ENCODE data around the gene OXT. TPM values are rescaled to one million over a fixed set of nuclear protein-coding genes. Genes with fewer than 3 reads are reported as not detected.

Gene OXT
- total and polyA plus RNA-seq, 2 donors (not counting 3 experiments of a cell fraction or from before 2014, with no cell fraction given), result not detected

DNA sequence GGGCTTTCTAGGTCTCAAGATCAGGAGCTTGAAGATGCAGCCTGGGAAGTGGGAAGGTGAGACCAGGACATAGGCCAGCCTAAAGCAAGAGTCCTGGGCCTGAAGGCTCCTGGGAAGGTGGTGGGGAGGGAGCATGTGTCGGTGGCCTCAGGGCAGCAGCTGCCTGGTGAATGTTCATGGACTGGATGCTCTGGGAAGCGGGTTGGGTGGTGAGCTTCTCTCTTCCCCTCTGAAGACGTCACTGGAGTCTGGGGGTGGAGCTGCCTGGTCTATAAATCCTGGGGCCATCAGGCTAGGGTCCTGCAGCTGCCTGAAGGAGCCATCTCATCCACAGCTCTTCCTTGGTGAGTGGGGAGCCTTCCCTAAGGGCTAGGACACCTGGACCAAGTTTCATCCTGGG, 28.1 kb upstream of the OXT start, which contains the start of gene GNRH2:
Gene GNRH2 (plus strand): TSS at position 301 of the 400 bp plus-strand sequence. CDS start 793 bp downstream, outside the sequence.
- dilution Hi-C loops (cut with MboI; ENCODE audit: extremely low pct_ligation_motif_present, low sequenced_read_pairs) (no loop called here), intact Hi-C loops (cut with micrococcal nuclease) (no loop called here)
- no peak within 1 kb of the TSS for H3K4me3 ChIP-seq (replicated peaks in 1 of 3; ENCODE audit: insufficient read depth in 1 of 3, low read depth in 1 of 3, low read length in 3 of 3)
- CTCF ChIA-PET, result interaction anchor here (1.8 kb wide), 1 partner anchor 10 kb away, joined by 8 read pairs; no protein-coding TSS in a partner anchor
- no peak within 1 kb of the TSS for H3K4me2 ChIP-seq (ENCODE audit: insufficient read depth, low read length)
- TF ChIP-seq JUN (IDR thresholded peaks at IDR 0.05; ENCODE audit: borderline replicate concordance, insufficient read depth, insufficient read length, low read depth), result no peak
- H3K9me1 ChIP-seq (replicated peaks; ENCODE audit: control insufficient read depth, extremely low read depth, insufficient read depth, low read length), result no peaks in the 10 kb centered on the region
- peaks cover 2 to 16% of the 10 kb centered on the region in 2 experiments for H3K36me3 ChIP-seq (ENCODE audit: control insufficient read depth in 2 of 2, extremely low read depth in 1 of 2, insufficient read depth in 2 of 2, low read length in 2 of 2)
- DNase-seq (ENCODE audit: low read depth, low spot score) (no peak), FAIRE-seq (no peak)
- no peak within 1 kb of the TSS for H3K9ac ChIP-seq (replicated peaks; ENCODE audit: extremely low read depth, insufficient read depth, low read length)
- no peak within 1 kb of the TSS for H3K27ac ChIP-seq (ENCODE audit: insufficient read depth, low read depth, low read length)
- no peaks in the 10 kb centered on the region for H3K9me3 ChIP-seq (replicated peaks; ENCODE audit: control insufficient read depth, insufficient read depth, low read length)
- H2AFZ ChIP-seq (ENCODE audit: low read depth, low read length), result no peak within 1 kb of the TSS
- no peaks in the 10 kb centered on the region for H4K20me1 ChIP-seq (replicated peaks; ENCODE audit: control insufficient read depth, extremely low read depth, insufficient read depth, low read length)
- no peaks in the 10 kb centered on the region for H3K27me3 ChIP-seq (ENCODE audit: control insufficient read depth in 2 of 2, insufficient read depth in 2 of 2, low read length in 2 of 2)
- POLR2A ChIA-PET, result no interaction called here
- peaks cover 9% of the 10 kb centered on the region for H3K79me2 ChIP-seq (ENCODE audit: control insufficient read depth, insufficient read depth, low read length)
- peaks cover 13% of the 10 kb centered on the region for H3K4me1 ChIP-seq (ENCODE audit: control insufficient read depth, extremely low read depth, insufficient read depth, low read length)
- no TSS peak for BruUV-seq (replicated peaks)

DNA sequence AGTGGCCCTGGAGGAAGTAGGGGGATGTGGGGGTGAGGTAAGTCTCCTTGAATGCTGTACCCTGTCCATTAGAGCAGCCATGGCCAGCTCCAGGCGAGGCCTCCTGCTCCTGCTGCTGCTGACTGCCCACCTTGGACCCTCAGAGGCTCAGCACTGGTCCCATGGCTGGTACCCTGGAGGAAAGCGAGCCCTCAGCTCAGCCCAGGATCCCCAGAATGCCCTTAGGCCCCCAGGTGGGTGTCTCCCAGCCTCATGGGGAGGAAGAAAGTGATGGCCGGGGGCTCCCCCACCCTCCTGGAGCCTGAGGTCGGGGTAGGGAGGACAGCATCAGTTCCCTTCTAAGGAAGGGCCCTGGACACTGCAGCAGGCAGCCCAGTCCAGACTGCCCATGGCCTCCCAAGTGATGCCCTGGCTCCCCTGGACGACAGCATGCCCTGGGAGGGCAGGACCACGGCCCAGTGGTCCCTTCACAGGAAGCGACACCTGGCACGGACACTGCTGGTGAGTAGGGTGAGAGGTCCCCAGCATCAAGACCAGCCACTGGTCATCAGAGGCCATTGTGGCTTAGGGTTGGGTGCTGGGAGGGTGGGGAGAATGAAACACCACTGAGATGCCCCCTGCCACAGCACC, 27.0 kb upstream of the OXT start:
- Histone ChIP-seq H3K79me2 (ENCODE audit: control insufficient read depth, insufficient read depth, low read length) (peaks cover 9% of the 10 kb centered on the region), H3K9ac (replicated peaks; ENCODE audit: extremely low read depth, insufficient read depth, low read length) (no peak overlapping the region), H3K4me3 (replicated peaks in 1 of 3; ENCODE audit: insufficient read depth in 1 of 3, low read depth in 1 of 3, low read length in 3 of 3) (no peak overlapping the region), H3K27ac (ENCODE audit: insufficient read depth, low read depth, low read length) (no peak overlapping the region), H2AFZ (ENCODE audit: low read depth, low read length) (no peak overlapping the region), H3K4me1 (ENCODE audit: control insufficient read depth, extremely low read depth, insufficient read depth, low read length) (peaks cover 13% of the 10 kb centered on the region), H3K9me3 (replicated peaks; ENCODE audit: control insufficient read depth, insufficient read depth, low read length) (no peaks in the 10 kb centered on the region), H4K20me1 (replicated peaks; ENCODE audit: control insufficient read depth, extremely low read depth, insufficient read depth, low read length) (no peaks in the 10 kb centered on the region), H3K36me3 (ENCODE audit: control insufficient read depth in 2 of 2, extremely low read depth in 1 of 2, insufficient read depth in 2 of 2, low read length in 2 of 2) (peaks cover 3 to 20% of the 10 kb centered on the region in 2 experiments), H3K27me3 (ENCODE audit: control insufficient read depth in 2 of 2, insufficient read depth in 2 of 2, low read length in 2 of 2) (no peaks in the 10 kb centered on the region), H3K9me1 (replicated peaks; ENCODE audit: control insufficient read depth, extremely low read depth, insufficient read depth, low read length) (no peaks in the 10 kb centered on the region), H3K4me2 (ENCODE audit: insufficient read depth, low read length) (no peak overlapping the region)
- no TSS peak for BruUV-seq (replicated peaks)
- intact Hi-C loops (cut with micrococcal nuclease), result no loop called here
- ChIA-PET POLR2A (no interaction called here), CTCF (interaction anchor here (1.1 to 1.8 kb wide), 2 partner anchors 9 to 192 kb away, joined by 4 to 8 read pairs; no protein-coding TSS in a partner anchor)
- TF ChIP-seq EZH2 (IDR thresholded peaks at IDR 0.05; ENCODE audit: borderline replicate concordance, low read depth, low read length, severe bottlenecking) (no peak), FOS (IDR thresholded peaks at IDR 0.05; ENCODE audit: borderline replicate concordance, insufficient read depth, low read length) (no peak), POLR2A (IDR thresholded peaks at IDR 0.05; ENCODE audit: low read depth, low read length) (no peak), JUN (IDR thresholded peaks at IDR 0.05; ENCODE audit: borderline replicate concordance, insufficient read depth, insufficient read length, low read depth) (no peak), POLR2AphosphoS5 (IDR thresholded peaks at IDR 0.05; ENCODE audit: insufficient read depth, low read depth, low read length) (no peak), GATA2 (IDR thresholded peaks at IDR 0.05; ENCODE audit: insufficient read depth, insufficient read length, low read depth, low read length) (no peak), MYC (IDR thresholded peaks at IDR 0.05; ENCODE audit: low read depth, low read length) (no peak)
- TF ChIP-seq, protein P1, sequence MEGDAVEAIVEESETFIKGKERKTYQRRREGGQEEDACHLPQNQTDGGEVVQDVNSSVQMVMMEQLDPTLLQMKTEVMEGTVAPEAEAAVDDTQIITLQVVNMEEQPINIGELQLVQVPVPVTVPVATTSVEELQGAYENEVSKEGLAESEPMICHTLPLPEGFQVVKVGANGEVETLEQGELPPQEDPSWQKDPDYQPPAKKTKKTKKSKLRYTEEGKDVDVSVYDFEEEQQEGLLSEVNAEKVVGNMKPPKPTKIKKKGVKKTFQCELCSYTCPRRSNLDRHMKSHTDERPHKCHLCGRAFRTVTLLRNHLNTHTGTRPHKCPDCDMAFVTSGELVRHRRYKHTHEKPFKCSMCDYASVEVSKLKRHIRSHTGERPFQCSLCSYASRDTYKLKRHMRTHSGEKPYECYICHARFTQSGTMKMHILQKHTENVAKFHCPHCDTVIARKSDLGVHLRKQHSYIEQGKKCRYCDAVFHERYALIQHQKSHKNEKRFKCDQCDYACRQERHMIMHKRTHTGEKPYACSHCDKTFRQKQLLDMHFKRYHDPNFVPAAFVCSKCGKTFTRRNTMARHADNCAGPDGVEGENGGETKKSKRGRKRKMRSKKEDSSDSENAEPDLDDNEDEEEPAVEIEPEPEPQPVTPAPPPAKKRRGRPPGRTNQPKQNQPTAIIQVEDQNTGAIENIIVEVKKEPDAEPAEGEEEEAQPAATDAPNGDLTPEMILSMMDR (IDR thresholded peaks at IDR 0.05; ENCODE audit: extremely low read depth in 1 of 2, insufficient read depth in 1 of 2, low read depth in 1 of 2, low read length in 2 of 2), result no peak
- TF ChIP-seq, protein P2, sequence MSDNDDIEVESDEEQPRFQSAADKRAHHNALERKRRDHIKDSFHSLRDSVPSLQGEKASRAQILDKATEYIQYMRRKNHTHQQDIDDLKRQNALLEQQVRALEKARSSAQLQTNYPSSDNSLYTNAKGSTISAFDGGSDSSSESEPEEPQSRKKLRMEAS (IDR thresholded peaks at IDR 0.05; ENCODE audit: insufficient read depth, insufficient read length), result no peak
- dilution Hi-C loops (cut with MboI; ENCODE audit: extremely low pct_ligation_motif_present, low sequenced_read_pairs), result no loop called here
- DNase-seq (ENCODE audit: low read depth, low spot score) (no peak), FAIRE-seq (no peak)

All from endothelial cell of umbilical vein (primary cell).